Stomach (tissue), 4 donors: ENCODE measurements around the gene NAA35.

Experiments
- CTCF ChIP-seq, 7 experiments: fragments of 450-650 bp in 4 of 7; fragments of 200-600 bp in 3 of 7; sonication (generic) in 3 of 7; IDR thresholded peaks; one replicate each; pipeline ENCODE4 v1.5.1; 2016 to 2019; ENCODE audit warnings: antibody characterized with exemption in 7 of 7, control low read depth in 2 of 7, mild to moderate bottlenecking in 1 of 7
- EP300 ChIP-seq: sonication (generic); formaldehyde crosslinking; IDR thresholded peaks from one replicate; pipeline ENCODE4 v1.6.1; 2017; ENCODE audit warnings: antibody characterized with exemption
- POLR2A ChIP-seq, 4 donors: fragments of 450-650 bp; IDR thresholded peaks; one replicate each; pipeline ENCODE4 v1.6.1; 2016; ENCODE audit warnings: antibody characterized with exemption in 4 of 4, control low read depth in 2 of 4, mild to moderate bottlenecking in 1 of 4, moderate library complexity in 1 of 4
- POLR2AphosphoS5 ChIP-seq, 3 donors: sonication (generic); formaldehyde crosslinking; IDR thresholded peaks; one replicate each; pipeline ENCODE4 v1.6.1; 2016; ENCODE audit warnings: antibody characterized with exemption in 3 of 3

- TF ChIP-seq CTCF (IDR thresholded peaks at IDR 0.05) (no peak), POLR2A (IDR thresholded peaks at IDR 0.05) (no peak), EP300 (no peak), POLR2AphosphoS5 (IDR thresholded peaks at IDR 0.05) (no peak)
Measured at GRCh38 chr9:85895685-85896084, 45.3 kb upstream of the NAA35 start.
